ENCODE results near the gene ZNF599. TPM values are rescaled to one million over a fixed set of nuclear protein-coding genes. Genes with fewer than 3 reads are reported as not detected.
A peak's percentile ranks its signal among the peaks of the same experiment; 100 is the strongest.

Gene ZNF599
- total RNA-seq, 2 donors from 2014 or later = 5.1 to 6.4 TPM

DNA sequence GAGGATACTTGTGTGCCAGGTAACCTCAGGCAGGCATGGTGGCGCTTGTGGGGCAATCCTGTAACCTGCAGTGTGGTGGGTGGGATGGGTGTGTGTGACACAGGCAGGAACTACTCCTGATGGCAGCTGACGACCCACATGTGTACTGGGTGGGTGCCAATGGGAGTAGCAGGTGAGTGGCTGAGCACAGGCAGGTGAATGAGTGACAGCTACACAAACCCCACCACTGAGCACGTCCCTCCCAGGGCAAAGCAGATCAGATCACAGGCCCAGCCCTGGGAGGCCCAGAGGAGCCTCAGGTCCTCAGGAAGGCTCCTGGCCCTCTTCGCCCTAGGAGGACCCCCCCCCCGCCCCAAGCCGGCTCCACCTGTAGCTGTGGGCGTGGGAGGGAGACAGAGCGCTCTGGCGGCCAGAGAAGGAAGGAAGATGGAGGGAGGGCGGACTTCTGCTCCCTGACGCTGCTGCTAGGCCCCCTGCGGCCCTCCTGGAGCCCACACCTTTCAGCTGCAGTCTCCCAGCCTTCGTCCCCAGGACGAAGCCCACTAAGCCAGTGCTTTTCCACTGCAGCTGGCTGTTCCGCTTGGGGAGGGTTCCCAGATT, 40.3 kb downstream of the ZNF599 start:
- H3K36me3 ChIP-seq = peaks cover 7% of the 10 kb centered on the region
- ATAC-seq (ENCODE audit: insufficient number of reproducible peaks, low FRiP score, low read depth) (no peak), DNase-seq (ENCODE audit: low spot score) (no peak)
- peaks cover 5 to 23% of the 10 kb centered on the region in 2 donors for H3K4me1 ChIP-seq (ENCODE audit: control insufficient read depth in 1 of 2, low read depth in 2 of 2)
- H3K27ac ChIP-seq = peak overlapping the region; percentile 98
- H3K27me3 ChIP-seq (replicated peaks; ENCODE audit: insufficient read depth) = no peaks in the 10 kb centered on the region
- H3K4me3 ChIP-seq = peak overlapping the region; percentile 97
- peaks cover 8% of the 10 kb centered on the region for H3K9me3 ChIP-seq
- TF ChIP-seq, protein P1, sequence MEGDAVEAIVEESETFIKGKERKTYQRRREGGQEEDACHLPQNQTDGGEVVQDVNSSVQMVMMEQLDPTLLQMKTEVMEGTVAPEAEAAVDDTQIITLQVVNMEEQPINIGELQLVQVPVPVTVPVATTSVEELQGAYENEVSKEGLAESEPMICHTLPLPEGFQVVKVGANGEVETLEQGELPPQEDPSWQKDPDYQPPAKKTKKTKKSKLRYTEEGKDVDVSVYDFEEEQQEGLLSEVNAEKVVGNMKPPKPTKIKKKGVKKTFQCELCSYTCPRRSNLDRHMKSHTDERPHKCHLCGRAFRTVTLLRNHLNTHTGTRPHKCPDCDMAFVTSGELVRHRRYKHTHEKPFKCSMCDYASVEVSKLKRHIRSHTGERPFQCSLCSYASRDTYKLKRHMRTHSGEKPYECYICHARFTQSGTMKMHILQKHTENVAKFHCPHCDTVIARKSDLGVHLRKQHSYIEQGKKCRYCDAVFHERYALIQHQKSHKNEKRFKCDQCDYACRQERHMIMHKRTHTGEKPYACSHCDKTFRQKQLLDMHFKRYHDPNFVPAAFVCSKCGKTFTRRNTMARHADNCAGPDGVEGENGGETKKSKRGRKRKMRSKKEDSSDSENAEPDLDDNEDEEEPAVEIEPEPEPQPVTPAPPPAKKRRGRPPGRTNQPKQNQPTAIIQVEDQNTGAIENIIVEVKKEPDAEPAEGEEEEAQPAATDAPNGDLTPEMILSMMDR (IDR thresholded peaks at IDR 0.05) = no peak

DNA sequence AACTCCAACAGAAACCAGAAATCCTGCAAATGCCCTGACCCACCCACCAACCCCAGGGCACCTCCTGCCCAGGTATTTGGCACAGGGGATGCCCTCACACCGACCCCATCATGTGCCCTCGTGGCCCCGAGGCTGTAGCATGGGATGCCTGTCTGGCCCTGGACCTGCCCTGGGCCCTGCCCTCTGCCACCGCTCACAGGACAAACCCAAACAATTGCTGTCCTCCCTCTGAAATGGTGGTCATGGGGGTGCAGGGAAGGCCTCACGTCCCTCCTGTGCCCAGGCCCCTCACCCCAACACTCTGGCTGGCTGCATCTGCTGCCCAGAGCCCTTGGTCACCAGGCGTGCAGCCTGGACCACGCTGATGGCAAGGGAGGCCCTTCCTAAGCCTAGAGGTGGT, 41.1 kb downstream of the ZNF599 start:
- no peaks in the 10 kb centered on the region for H3K27me3 ChIP-seq (replicated peaks; ENCODE audit: insufficient read depth)
- peaks cover under 1% of the 10 kb centered on the region for H3K9me3 ChIP-seq
- DNase-seq (ENCODE audit: low spot score) = no peak
- TF ChIP-seq, protein P1 (IDR thresholded peaks at IDR 0.05) = no peak
- peaks cover 5 to 23% of the 10 kb centered on the region in 2 donors for H3K4me1 ChIP-seq (ENCODE audit: control insufficient read depth in 1 of 2, low read depth in 2 of 2)
- no peaks in the 10 kb centered on the region for H3K36me3 ChIP-seq
- no peak overlapping the region for H3K4me3 ChIP-seq
- no peak for ATAC-seq (ENCODE audit: insufficient number of reproducible peaks, low FRiP score, low read depth)
- no peak overlapping the region for H3K27ac ChIP-seq

DNA sequence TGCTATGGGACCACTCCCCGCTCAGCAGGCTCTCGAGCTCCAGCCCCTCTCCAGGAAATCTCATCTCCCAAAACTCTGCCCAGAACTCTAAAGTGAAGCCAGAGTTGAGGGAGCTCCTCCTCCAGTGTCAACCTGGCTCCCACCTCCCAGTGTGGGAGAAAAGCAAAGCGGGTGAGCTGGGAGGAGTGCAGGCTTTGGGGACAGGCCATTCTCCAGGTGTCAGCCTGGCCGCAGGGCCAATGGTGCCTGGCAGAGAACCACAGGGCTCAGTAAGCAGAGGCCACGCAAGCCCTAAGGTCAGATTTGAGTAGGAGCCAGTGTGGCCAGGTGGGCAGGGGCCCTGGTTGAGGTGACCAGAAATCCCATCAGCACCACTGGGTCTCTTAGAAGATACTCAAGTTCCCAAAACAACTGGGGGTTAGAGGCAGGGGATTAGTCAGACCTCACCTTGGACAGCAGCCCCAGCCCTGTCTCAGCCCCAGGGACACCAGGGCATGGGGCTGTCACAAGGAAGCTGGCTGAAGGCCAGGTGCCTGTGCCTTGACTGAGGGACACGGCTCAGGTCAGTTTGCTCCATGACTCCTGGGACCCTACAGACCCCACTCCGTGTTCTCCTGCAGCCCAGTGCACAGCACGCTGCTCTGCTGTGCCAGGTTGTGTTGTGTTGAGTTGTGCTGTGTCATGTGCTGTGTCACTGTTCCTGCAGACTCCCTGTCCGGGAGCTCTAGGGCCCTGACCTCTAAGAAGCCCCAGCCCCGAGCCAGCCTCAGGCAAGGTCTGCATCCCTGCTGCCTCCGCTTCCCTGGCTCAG, 41.8 kb downstream of the ZNF599 start:
- no peaks in the 10 kb centered on the region for H3K9me3 ChIP-seq
- H3K27me3 ChIP-seq (replicated peaks; ENCODE audit: insufficient read depth) = no peaks in the 10 kb centered on the region
- H3K4me3 ChIP-seq = no peak overlapping the region
- peaks cover 5 to 23% of the 10 kb centered on the region in 2 donors for H3K4me1 ChIP-seq (ENCODE audit: control insufficient read depth in 1 of 2, low read depth in 2 of 2)
- DNase-seq (ENCODE audit: low spot score) (no peak), ATAC-seq (ENCODE audit: insufficient number of reproducible peaks, low FRiP score, low read depth) (no peak)
- H3K36me3 ChIP-seq = no peaks in the 10 kb centered on the region
- TF ChIP-seq, protein P1 (IDR thresholded peaks at IDR 0.05) = no peak
- H3K27ac ChIP-seq = no peak overlapping the region

DNA sequence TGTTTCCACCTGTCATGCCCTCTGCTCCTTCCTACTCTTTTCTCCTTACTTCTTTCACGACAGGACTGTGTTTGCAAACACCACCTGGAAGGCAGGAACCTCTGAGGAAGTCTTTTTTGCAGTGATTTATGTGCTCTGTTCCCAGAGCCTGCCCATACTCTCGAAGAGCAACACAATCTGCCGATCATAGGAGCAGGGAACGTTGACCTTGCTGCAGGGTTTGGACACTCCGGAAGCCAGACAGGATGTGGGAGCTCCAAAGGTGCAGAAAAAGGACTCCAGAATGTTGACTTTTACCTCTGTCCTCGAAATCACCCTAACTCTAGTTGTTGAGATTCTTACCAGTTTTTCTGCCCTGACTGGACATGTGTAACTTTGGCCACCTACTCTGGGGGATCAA, 47.6 kb downstream of the ZNF599 start:
- no peaks in the 10 kb centered on the region for H3K27me3 ChIP-seq (replicated peaks; ENCODE audit: insufficient read depth)
- H3K9me3 ChIP-seq = no peaks in the 10 kb centered on the region
- ATAC-seq (ENCODE audit: insufficient number of reproducible peaks, low FRiP score, low read depth) = no peak
- no peaks in the 10 kb centered on the region for H3K4me1 ChIP-seq (ENCODE audit: control insufficient read depth in 1 of 2, low read depth in 2 of 2)
- H3K4me3 ChIP-seq = no peak overlapping the region
- no peak overlapping the region for H3K27ac ChIP-seq
- no peak for DNase-seq (ENCODE audit: low spot score)
- TF ChIP-seq, protein P1 (IDR thresholded peaks at IDR 0.05) = no peak
- no peaks in the 10 kb centered on the region for H3K36me3 ChIP-seq

DNA sequence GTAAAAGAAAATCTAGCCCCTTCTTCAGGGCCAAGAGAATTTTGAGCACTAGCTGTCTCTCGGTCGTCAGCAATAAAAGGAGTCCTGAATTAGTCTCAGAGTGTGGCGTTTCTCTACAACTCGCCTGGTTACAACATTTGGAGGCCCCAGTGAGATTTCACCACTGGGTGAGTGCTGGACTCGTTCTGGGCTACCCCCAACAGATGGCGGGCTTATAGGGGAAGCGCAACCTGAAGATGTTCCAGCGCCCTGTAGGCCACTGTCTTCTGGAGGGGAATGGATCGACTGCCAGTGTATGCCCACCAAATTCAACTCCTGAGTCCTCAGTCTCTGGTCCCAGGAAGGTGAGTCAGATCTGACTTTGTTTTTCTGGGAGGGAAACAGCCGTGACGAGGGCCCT, 50.7 kb downstream of the ZNF599 start:
- H3K36me3 ChIP-seq = no peaks in the 10 kb centered on the region
- no peaks in the 10 kb centered on the region for H3K9me3 ChIP-seq
- H3K4me1 ChIP-seq (ENCODE audit: control insufficient read depth in 1 of 2, low read depth in 2 of 2) = no peaks in the 10 kb centered on the region
- H3K27ac ChIP-seq = no peak overlapping the region
- TF ChIP-seq, protein P1 (IDR thresholded peaks at IDR 0.05) = no peak
- H3K27me3 ChIP-seq (replicated peaks; ENCODE audit: insufficient read depth) = no peaks in the 10 kb centered on the region
- H3K4me3 ChIP-seq = no peak overlapping the region
- DNase-seq (ENCODE audit: low spot score) (no peak), ATAC-seq (ENCODE audit: insufficient number of reproducible peaks, low FRiP score, low read depth) (no peak)
